PC-9 (cell line): Measurements from ENCODE around the gene SAMD11. TPM values are rescaled to one million over a fixed set of nuclear protein-coding genes. Genes with fewer than 3 reads are reported as not detected.

Source experiments
- BruUV-seq: library from RNA; stranded (reverse); fragments of 400-500 nt; replicated peaks from 2 replicates; lab custom pipeline; 2021; lab: Mats Ljungman, UMichigan
- CTCF ChIA-PET: fragments of 300-600 bp; sonication (Branson Sonifier 250); formaldehyde crosslinking; loops from one replicate; lab custom pipeline; 2022; ENCODE audit warnings: antibody characterized with exemption; lab: Charles Lee
- POLR2A ChIA-PET: fragments of 300-600 bp; sonication (Branson Sonifier 250); formaldehyde crosslinking; loops from one replicate; lab custom pipeline; 2022; ENCODE audit warnings: antibody characterized with exemption; ENCODE audit not compliant: unreplicated experiment; lab: Charles Lee
- DNase-seq, 2 experiments: peaks; one replicate each; pipeline versions ENCODE4 v3.0.0 to v3.0.0-alpha.2; 2015 to 2022; ENCODE audit warnings: mixed read lengths in 1 of 2
- H2AFZ ChIP-seq: fragments of 200-600 bp; sonication (generic); 2 replicates; pipeline ENCODE4 v1.8.1; 2017; ENCODE audit warnings: antibody characterized with exemption
- H3F3A ChIP-seq: fragments of 200-600 bp; sonication (generic); 2 replicates; pipeline ENCODE4 v1.8.1; 2017; ENCODE audit warnings: antibody characterized with exemption, mild to moderate bottlenecking, low read depth; ENCODE audit not compliant: insufficient read depth
- H3K27ac ChIP-seq: fragments of 200-600 bp; sonication (generic); 2 replicates; pipeline ENCODE4 v1.6.1; 2016; ENCODE audit warnings: mixed run types
- H3K27me3 ChIP-seq: fragments of 200-600 bp; sonication (generic); 2 replicates; pipeline ENCODE4 v1.6.1; 2016; ENCODE audit warnings: low read depth, mixed run types; ENCODE audit not compliant: insufficient read depth
- H3K36me3 ChIP-seq: fragments of 200-600 bp; sonication (generic); 2 replicates; pipeline ENCODE4 v1.6.1; 2016; ENCODE audit warnings: low read depth, mixed run types
- H3K4me1 ChIP-seq: fragments of 200-600 bp; sonication (generic); replicated peaks from 2 replicates; pipeline ENCODE4 v1.6.1; 2016; ENCODE audit warnings: mixed run types; ENCODE audit not compliant: insufficient read depth
- H3K4me2 ChIP-seq: fragments of 200-600 bp; sonication (generic); 2 replicates; pipeline ENCODE4 v1.6.1; 2017; ENCODE audit warnings: mixed run types
- H3K4me3 ChIP-seq: fragments of 200-600 bp; sonication (generic); 2 replicates; pipeline ENCODE4 v1.6.1; 2016; ENCODE audit warnings: mixed run types
- H3K79me2 ChIP-seq: fragments of 200-600 bp; sonication (generic); 2 replicates; pipeline ENCODE4 v1.6.1; 2017; ENCODE audit warnings: low read depth, mixed run types
- H3K9me2 ChIP-seq: fragments of 200-600 bp; sonication (generic); 2 replicates; pipeline ENCODE4 v1.8.1; 2017; ENCODE audit warnings: mild to moderate bottlenecking; ENCODE audit not compliant: insufficient read depth
- H3K9me3 ChIP-seq: fragments of 200-600 bp; sonication (generic); 2 replicates; pipeline ENCODE4 v1.8.1; 2016; ENCODE audit warnings: low read depth; ENCODE audit not compliant: insufficient read depth
- H4K20me1 ChIP-seq: fragments of 200-600 bp; sonication (generic); 2 replicates; pipeline ENCODE4 v1.8.1; 2017; ENCODE audit not compliant: insufficient read depth
- EZH2 ChIP-seq: fragments of 200-600 bp; sonication (generic); IDR thresholded peaks from 2 replicates; pipeline ENCODE4 v1.8.0; 2017; ENCODE audit warnings: antibody characterized with exemption, low read depth
- intact Hi-C: fragments of 100-400 bp; cut with micrococcal nuclease; formaldehyde crosslinking; loops from one replicate; pipeline ENCODE4 v1.10.0; 2022; ENCODE audit not compliant: unreplicated experiment
- total RNA-seq: library from RNA; stranded (reverse); gene quantifications from 2 replicates; pipeline ENCODE4 v1.2.3, GENCODE V29; 2021
- TF ChIP-seq, protein P1 (sequence below): fragments of 200-600 bp; sonication (generic); conservative IDR thresholded peaks from 2 replicates; pipeline ENCODE4 v1.6.1; 2017; ENCODE audit warnings: mixed run types, antibody characterized with exemption, mild to moderate bottlenecking, moderate library complexity

SAMD11 gene
- total RNA-seq, 1 experiment from 2014 or later = 0.59 TPM

GRCh38 chr1:940107-941014 is 16.6 kb downstream of the SAMD11 start:
- ChIA-PET CTCF (no interaction called here), POLR2A (interaction anchor here (0.6 kb wide), 1 partner anchor 14 kb away, joined by 3 read pairs; no protein-coding TSS in a partner anchor)
- H3K9me2 ChIP-seq = no peaks in the 10 kb centered on the region
- peak overlapping the region; percentile 49; the same call in 1 of the 2 replicates for H3K4me3 ChIP-seq
- peaks cover 8% of the 10 kb centered on the region for H4K20me1 ChIP-seq
- no peaks in the 10 kb centered on the region for H3K9me3 ChIP-seq
- TF ChIP-seq, protein P1, sequence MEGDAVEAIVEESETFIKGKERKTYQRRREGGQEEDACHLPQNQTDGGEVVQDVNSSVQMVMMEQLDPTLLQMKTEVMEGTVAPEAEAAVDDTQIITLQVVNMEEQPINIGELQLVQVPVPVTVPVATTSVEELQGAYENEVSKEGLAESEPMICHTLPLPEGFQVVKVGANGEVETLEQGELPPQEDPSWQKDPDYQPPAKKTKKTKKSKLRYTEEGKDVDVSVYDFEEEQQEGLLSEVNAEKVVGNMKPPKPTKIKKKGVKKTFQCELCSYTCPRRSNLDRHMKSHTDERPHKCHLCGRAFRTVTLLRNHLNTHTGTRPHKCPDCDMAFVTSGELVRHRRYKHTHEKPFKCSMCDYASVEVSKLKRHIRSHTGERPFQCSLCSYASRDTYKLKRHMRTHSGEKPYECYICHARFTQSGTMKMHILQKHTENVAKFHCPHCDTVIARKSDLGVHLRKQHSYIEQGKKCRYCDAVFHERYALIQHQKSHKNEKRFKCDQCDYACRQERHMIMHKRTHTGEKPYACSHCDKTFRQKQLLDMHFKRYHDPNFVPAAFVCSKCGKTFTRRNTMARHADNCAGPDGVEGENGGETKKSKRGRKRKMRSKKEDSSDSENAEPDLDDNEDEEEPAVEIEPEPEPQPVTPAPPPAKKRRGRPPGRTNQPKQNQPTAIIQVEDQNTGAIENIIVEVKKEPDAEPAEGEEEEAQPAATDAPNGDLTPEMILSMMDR = no peak
- peak; percentile 98; the same call in 1 of the 2 replicates for TF ChIP-seq EZH2
- no peak overlapping the region for H2AFZ ChIP-seq
- peaks cover 26% of the 10 kb centered on the region; the same call in 1 of the 2 replicates for H3F3A ChIP-seq
- H3K79me2 ChIP-seq = no peaks in the 10 kb centered on the region
- peak overlapping the region; percentile 79 for H3K4me2 ChIP-seq
- peaks cover 40% of the 10 kb centered on the region for H3K27me3 ChIP-seq
- peaks cover 32% of the 10 kb centered on the region for H3K4me1 ChIP-seq
- intact Hi-C loops = no loop called here
- no TSS peak for BruUV-seq
- no peaks in the 10 kb centered on the region for H3K36me3 ChIP-seq
- no peak overlapping the region for H3K27ac ChIP-seq
- DNase-seq = no peak

DNA sequence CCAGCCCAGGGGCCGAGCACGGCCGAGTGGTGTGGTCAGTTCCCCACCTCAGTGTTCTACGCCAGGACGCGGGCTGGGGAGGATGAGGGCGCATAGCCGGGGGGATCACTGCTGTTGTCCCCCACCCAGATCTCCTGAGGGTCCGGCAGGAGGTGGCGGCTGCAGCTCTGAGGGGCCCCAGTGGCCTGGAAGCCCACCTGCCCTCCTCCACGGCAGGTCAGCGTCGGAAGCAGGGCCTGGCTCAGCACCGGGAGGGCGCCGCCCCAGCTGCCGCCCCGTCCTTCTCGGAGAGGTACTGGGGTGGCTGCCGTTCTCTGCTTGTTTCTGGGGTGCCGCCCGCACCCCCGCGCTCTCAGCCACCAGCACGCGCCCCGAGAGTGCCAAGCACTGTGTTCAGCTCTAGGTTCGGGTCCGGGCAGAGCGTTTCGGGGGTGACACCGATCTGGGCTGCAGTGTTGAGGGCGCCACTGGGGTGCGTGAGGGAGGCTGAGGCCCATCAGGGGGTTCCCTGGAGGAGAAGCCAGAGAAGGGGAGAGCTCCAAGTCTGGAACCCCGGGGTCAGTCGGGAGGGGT is 17.4 kb downstream of the SAMD11 start:
- Histone ChIP-seq H4K20me1 (peaks cover 8% of the 10 kb centered on the region), H3K9me2 (no peaks in the 10 kb centered on the region), H2AFZ (no peak overlapping the region), H3K36me3 (no peaks in the 10 kb centered on the region), H3F3A (peaks cover 21% of the 10 kb centered on the region; the same call in 1 of the 2 replicates), H3K4me1 (peaks cover 27% of the 10 kb centered on the region), H3K4me2 (peak overlapping the region; percentile 79), H3K9me3 (no peaks in the 10 kb centered on the region), H3K4me3 (peak overlapping the region; percentile 49; the same call in 1 of the 2 replicates), H3K27ac (no peak overlapping the region), H3K27me3 (peaks cover 33% of the 10 kb centered on the region), H3K79me2 (no peaks in the 10 kb centered on the region)
- no peak; the same call in 1 of the 2 replicates for TF ChIP-seq EZH2
- TF ChIP-seq, protein P1 = no peak
- BruUV-seq = no TSS peak
- no peak for DNase-seq
- ChIA-PET POLR2A (no interaction called here), CTCF (no interaction called here)
- intact Hi-C loops = no loop called here

DNA sequence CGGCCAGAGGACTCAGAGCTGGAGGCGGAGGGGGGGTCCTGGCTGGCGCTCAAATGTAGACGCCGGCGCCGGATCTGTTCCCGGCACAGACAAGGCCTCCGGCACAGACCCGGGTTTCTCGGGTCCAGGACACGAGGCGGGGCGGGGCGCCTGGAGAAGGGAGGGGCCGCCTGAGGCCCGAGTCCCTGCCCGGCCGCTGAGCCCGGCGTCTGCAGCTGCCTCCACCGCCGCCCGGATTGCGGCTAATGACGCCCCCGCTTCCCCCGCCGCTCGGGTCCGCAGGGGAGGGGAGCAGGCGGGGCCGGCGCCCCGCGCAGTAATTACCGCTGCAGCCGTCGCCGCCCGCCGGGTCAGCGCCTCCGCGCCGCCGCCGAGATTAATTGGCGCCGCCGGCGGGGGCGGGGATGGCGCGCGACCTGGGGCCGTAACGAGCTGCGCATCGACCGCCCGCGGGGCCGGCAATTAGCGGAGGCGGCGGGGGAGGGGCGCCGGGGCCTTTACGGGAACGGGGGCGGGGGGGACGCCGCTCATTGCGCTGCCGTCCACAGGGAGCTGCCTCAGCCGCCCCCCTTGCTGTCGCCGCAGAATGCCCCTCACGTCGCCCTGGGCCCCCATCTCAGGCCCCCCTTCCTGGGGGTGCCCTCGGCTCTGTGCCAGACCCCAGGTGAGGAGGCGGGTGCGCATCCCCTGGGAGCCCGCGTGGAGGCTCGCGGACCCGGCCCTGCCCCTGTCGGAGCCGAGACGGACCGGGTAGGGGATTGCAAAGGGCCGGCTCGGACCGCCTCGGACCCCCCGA is 18.1 kb downstream of the SAMD11 start:
- TF ChIP-seq, protein P1 = no peak
- Histone ChIP-seq H3K27ac (no peak overlapping the region), H3K4me2 (peak overlapping the region; percentile 79), H3K4me1 (peaks cover 27% of the 10 kb centered on the region), H3K79me2 (no peaks in the 10 kb centered on the region), H3K36me3 (no peaks in the 10 kb centered on the region), H2AFZ (no peak overlapping the region), H4K20me1 (peaks cover 8% of the 10 kb centered on the region), H3K4me3 (peak overlapping the region; percentile 47; the same call in 1 of the 2 replicates), H3K9me2 (no peaks in the 10 kb centered on the region), H3K27me3 (peaks cover 27% of the 10 kb centered on the region), H3K9me3 (no peaks in the 10 kb centered on the region), H3F3A (peaks cover 21% of the 10 kb centered on the region; the same call in 1 of the 2 replicates)
- no TSS peak for BruUV-seq
- DNase-seq = peak in 1 of 2 experiments; percentile 48
- CTCF ChIA-PET = interaction anchor here (0.6 kb wide), 1 partner anchor 41 kb away, joined by 3 read pairs; no protein-coding TSS in a partner anchor
- POLR2A ChIA-PET = interaction anchor here (0.6 kb wide), 1 partner anchor 41 kb away, joined by 6 read pairs; no protein-coding TSS in a partner anchor
- intact Hi-C loops = no loop called here
